ENCODE results near the gene TMEM91. TPM values are rescaled to one million over a fixed set of nuclear protein-coding genes. Genes with fewer than 3 reads are reported as not detected.
A peak's percentile ranks its signal among the peaks of the same experiment; 100 is the strongest.

The TMEM91 gene
- total and polyA plus RNA-seq, 9 of the 15 experiments (the other 6 are each of a cell fraction or from before 2014, with no cell fraction given) = 1.2 to 5.2 (median 2.7) TPM

GRCh38 chr19:41367848-41368301 lies 8.5 kb upstream of the TMEM91 start (continued):
- TF ChIP-seq HMGXB4 (CRISPR knock-in tag; IDR thresholded peaks at IDR 0.05) (no peak), TEAD4 (IDR thresholded peaks at IDR 0.05; ENCODE audit: low read length) (peak; percentile 82), TEAD4 (CRISPR knock-in tag; IDR thresholded peaks at IDR 0.05; ENCODE audit: borderline replicate concordance) (no peak), NUFIP1 (IDR thresholded peaks at IDR 0.05; ENCODE audit: partially characterized antibody) (no peak), SMARCB1 (IDR thresholded peaks at IDR 0.05; ENCODE audit: insufficient read length, low read depth) (no peak), ZBTB9 (CRISPR knock-in tag; IDR thresholded peaks at IDR 0.05) (no peak), POLR2AphosphoS5 (IDR thresholded peaks at IDR 0.05; ENCODE audit: control insufficient read depth, insufficient read depth, low read depth, low read length) (no peak), MED1 (CRISPR knock-in tag; IDR thresholded peaks at IDR 0.05; ENCODE audit: borderline replicate concordance) (no peak), RBBP5 (IDR thresholded peaks at IDR 0.05; ENCODE audit: borderline replicate concordance, insufficient read depth, low read length, poor library complexity, severe bottlenecking) (no peak), SIN3A (IDR thresholded peaks at IDR 0.05; ENCODE audit: borderline replicate concordance in 2 of 2, control insufficient read depth in 1 of 2, low read depth in 2 of 2, low read length in 2 of 2) (no peak), CCNT2 (IDR thresholded peaks at IDR 0.05; ENCODE audit: borderline replicate concordance, extremely low read depth, insufficient read length, low read depth, low read length) (peak; percentile 33), ZFP1 (CRISPR knock-in tag; IDR thresholded peaks at IDR 0.05) (no peak), ATF3 (IDR thresholded peaks at IDR 0.05) (peak; percentile 78), ATF3 (CRISPR knock-in tag; conservative IDR thresholded peaks at IDR 0.05) (no peak), MTA2 (IDR thresholded peaks at IDR 0.05; ENCODE audit: low read depth) (0 out of 2 replicates have a peak, but pooled peaks have one; percentile 12), HDAC1 (IDR thresholded peaks at IDR 0.05) (peak in 1 of 2 experiments; percentile 80; a peak in 2 of 4 replicates), ETV5 (CRISPR knock-in tag; IDR thresholded peaks at IDR 0.05; ENCODE audit: low read depth) (no peak), STAT6 (CRISPR knock-in tag; IDR thresholded peaks at IDR 0.05) (no peak), ZNF184 (CRISPR knock-in tag; IDR thresholded peaks at IDR 0.05) (no peak), ETV6 (IDR thresholded peaks at IDR 0.05; ENCODE audit: borderline replicate concordance in 1 of 2, low read depth in 2 of 2, low read length in 1 of 2) (no peak), ETV6 (CRISPR knock-in tag; IDR thresholded peaks at IDR 0.05; ENCODE audit: borderline replicate concordance) (no peak), KDM5B (IDR thresholded peaks at IDR 0.05; ENCODE audit: insufficient replicate concordance, low read depth, low read length) (peak; percentile 26)

All from K562 (cell line).